HG03025 (cell line): ENCODE measurements around the gene TAPT1.

ENCODE experiments used
- ATAC-seq: cut with Tn5 transposase; IDR thresholded peaks from one replicate; pipeline ENCODE4 v1.9.1; 2021; ENCODE audit warnings: mild to moderate bottlenecking, moderate library complexity; ENCODE audit not compliant: unreplicated experiment, low FRiP score

TAPT1 gene

GRCh38 chr4:16113741-16114140 is 112.5 kb downstream of the TAPT1 start:
- ATAC-seq = no peak

GRCh38 chr4:16111533-16111932 is 114.7 kb downstream of the TAPT1 start:
- ATAC-seq = no peak

GRCh38 chr4:16110661-16111290 is 115.5 kb downstream of the TAPT1 start:
- no peak for ATAC-seq
